ENCODE data around the gene ELOVL2. TPM values are rescaled to one million over a fixed set of nuclear protein-coding genes. Genes with fewer than 3 reads are reported as not detected.

The ELOVL2 gene
- total RNA-seq, 1 experiment from 2014 or later, result 0.07 TPM

GRCh38 chr6:10981409-10981808, 62.7 kb downstream of the ELOVL2 start:
- no peak for DNase-seq
- Histone ChIP-seq H3K9me2 (replicated peaks; ENCODE audit: insufficient read depth, low read length) (no peaks in the 10 kb centered on the region), H3K4me3 (ENCODE audit: low read length) (no peak overlapping the region)

GRCh38 chr6:10979603-10980002, 64.5 kb downstream of the ELOVL2 start:
- Histone ChIP-seq H3K4me1 (ENCODE audit: low read length) (no peaks in the 10 kb centered on the region), H3K9me3 (ENCODE audit: low read length) (no peaks in the 10 kb centered on the region), H3K27me3 (ENCODE audit: low read length) (no peaks in the 10 kb centered on the region), H2AFZ (ENCODE audit: low read length) (no peak overlapping the region), H3K4me3 (ENCODE audit: low read length) (no peak overlapping the region), H3K36me3 (ENCODE audit: insufficient read depth, low read length) (no peaks in the 10 kb centered on the region), H3K9ac (ENCODE audit: low read length) (no peak overlapping the region), H3K4me2 (ENCODE audit: low read depth, low read length, poor library complexity, severe bottlenecking) (no peak overlapping the region), H3K9me2 (replicated peaks; ENCODE audit: insufficient read depth, low read length) (no peaks in the 10 kb centered on the region), H3K27ac (ENCODE audit: low read length) (no peak overlapping the region), H4K20me1 (ENCODE audit: insufficient read depth, low read depth, low read length) (no peaks in the 10 kb centered on the region), H3K79me2 (ENCODE audit: low read length) (no peaks in the 10 kb centered on the region)
- DNase-seq, result no peak

More at GRCh38 chr6:10981409-10981808, 62.7 kb downstream of the ELOVL2 start:
- Histone ChIP-seq H3K4me2 (ENCODE audit: low read depth, low read length, poor library complexity, severe bottlenecking) (no peak overlapping the region), H2AFZ (ENCODE audit: low read length) (no peak overlapping the region), H3K36me3 (ENCODE audit: insufficient read depth, low read length) (no peaks in the 10 kb centered on the region), H3K9ac (ENCODE audit: low read length) (no peak overlapping the region), H3K4me1 (ENCODE audit: low read length) (no peaks in the 10 kb centered on the region), H4K20me1 (ENCODE audit: insufficient read depth, low read depth, low read length) (no peaks in the 10 kb centered on the region), H3K27ac (ENCODE audit: low read length) (no peak overlapping the region), H3K9me3 (ENCODE audit: low read length) (no peaks in the 10 kb centered on the region), H3K79me2 (ENCODE audit: low read length) (no peaks in the 10 kb centered on the region), H3K27me3 (ENCODE audit: low read length) (no peaks in the 10 kb centered on the region)

GRCh38 chr6:10977231-10977968, 66.7 kb downstream of the ELOVL2 start:
- Histone ChIP-seq H3K4me3 (ENCODE audit: low read length) (no peak overlapping the region), H3K4me1 (ENCODE audit: low read length) (no peaks in the 10 kb centered on the region), H3K9me3 (ENCODE audit: low read length) (no peaks in the 10 kb centered on the region), H4K20me1 (ENCODE audit: insufficient read depth, low read depth, low read length) (no peaks in the 10 kb centered on the region), H3K9ac (ENCODE audit: low read length) (no peak overlapping the region), H3K79me2 (ENCODE audit: low read length) (no peaks in the 10 kb centered on the region), H3K9me2 (replicated peaks; ENCODE audit: insufficient read depth, low read length) (no peaks in the 10 kb centered on the region), H3K27me3 (ENCODE audit: low read length) (no peaks in the 10 kb centered on the region), H2AFZ (ENCODE audit: low read length) (no peak overlapping the region), H3K4me2 (ENCODE audit: low read depth, low read length, poor library complexity, severe bottlenecking) (no peak overlapping the region), H3K36me3 (ENCODE audit: insufficient read depth, low read length) (no peaks in the 10 kb centered on the region), H3K27ac (ENCODE audit: low read length) (no peak overlapping the region)
- DNase-seq, result no peak

- no peaks in the 10 kb centered on the region for H3K27me3 ChIP-seq (ENCODE audit: low read length)
- H3K9me3 ChIP-seq (ENCODE audit: low read length), result no peaks in the 10 kb centered on the region
- no peaks in the 10 kb centered on the region for H3K9me2 ChIP-seq (replicated peaks; ENCODE audit: insufficient read depth, low read length)
- no peak overlapping the region for H2AFZ ChIP-seq (ENCODE audit: low read length)
- H3K4me2 ChIP-seq (ENCODE audit: low read depth, low read length, poor library complexity, severe bottlenecking), result no peak overlapping the region
- H3K9ac ChIP-seq (ENCODE audit: low read length), result no peak overlapping the region
- H3K27ac ChIP-seq (ENCODE audit: low read length), result no peak overlapping the region
- H3K4me1 ChIP-seq (ENCODE audit: low read length), result no peaks in the 10 kb centered on the region
- H3K36me3 ChIP-seq (ENCODE audit: insufficient read depth, low read length), result no peaks in the 10 kb centered on the region
- no peak for DNase-seq
- no peak overlapping the region for H3K4me3 ChIP-seq (ENCODE audit: low read length)
- no peaks in the 10 kb centered on the region for H4K20me1 ChIP-seq (ENCODE audit: insufficient read depth, low read depth, low read length)
- H3K79me2 ChIP-seq (ENCODE audit: low read length), result no peaks in the 10 kb centered on the region
Observed at GRCh38 chr6:10976571-10976970, 67.5 kb downstream of the ELOVL2 start.

GRCh38 chr6:10972196-10972595, 71.9 kb downstream of the ELOVL2 start:
- no peak overlapping the region for H2AFZ ChIP-seq (ENCODE audit: low read length)
- no peak overlapping the region for H3K4me2 ChIP-seq (ENCODE audit: low read depth, low read length, poor library complexity, severe bottlenecking)
- H3K27ac ChIP-seq (ENCODE audit: low read length), result no peak overlapping the region
- H3K27me3 ChIP-seq (ENCODE audit: low read length), result 0 out of 2 replicates have a peak, but pooled peaks cover 3% of the 10 kb centered on the region
- no peaks in the 10 kb centered on the region for H3K36me3 ChIP-seq (ENCODE audit: insufficient read depth, low read length)
- no peak for DNase-seq
- H3K4me3 ChIP-seq (ENCODE audit: low read length), result no peak overlapping the region
- H3K4me1 ChIP-seq (ENCODE audit: low read length), result no peaks in the 10 kb centered on the region
- no peaks in the 10 kb centered on the region for H3K9me2 ChIP-seq (replicated peaks; ENCODE audit: insufficient read depth, low read length)
- no peaks in the 10 kb centered on the region for H4K20me1 ChIP-seq (ENCODE audit: insufficient read depth, low read depth, low read length)
- H3K79me2 ChIP-seq (ENCODE audit: low read length), result no peaks in the 10 kb centered on the region
- H3K9me3 ChIP-seq (ENCODE audit: low read length), result no peaks in the 10 kb centered on the region
- no peak overlapping the region for H3K9ac ChIP-seq (ENCODE audit: low read length)

- no peak overlapping the region for H3K4me3 ChIP-seq (ENCODE audit: low read length)
Observed at GRCh38 chr6:10970731-10971130, 73.4 kb downstream of the ELOVL2 start.

GRCh38 chr6:10968776-10969175, 75.3 kb downstream of the ELOVL2 start:
- peaks cover 9% of the 10 kb centered on the region; the same call in 1 of the 2 replicates for H3K9me3 ChIP-seq (ENCODE audit: low read length)
- H3K9ac ChIP-seq (ENCODE audit: low read length), result no peak overlapping the region
- no peak overlapping the region for H3K4me2 ChIP-seq (ENCODE audit: low read depth, low read length, poor library complexity, severe bottlenecking)
- H4K20me1 ChIP-seq (ENCODE audit: insufficient read depth, low read depth, low read length), result no peaks in the 10 kb centered on the region
- H3K4me1 ChIP-seq (ENCODE audit: low read length), result no peaks in the 10 kb centered on the region
- H3K27me3 ChIP-seq (ENCODE audit: low read length), result 0 out of 2 replicates have a peak, but pooled peaks cover 3% of the 10 kb centered on the region
- no peak overlapping the region for H3K4me3 ChIP-seq (ENCODE audit: low read length)
- DNase-seq, result no peak
- no peak overlapping the region for H3K27ac ChIP-seq (ENCODE audit: low read length)
- no peak overlapping the region for H2AFZ ChIP-seq (ENCODE audit: low read length)
- H3K36me3 ChIP-seq (ENCODE audit: insufficient read depth, low read length), result no peaks in the 10 kb centered on the region
- no peaks in the 10 kb centered on the region for H3K79me2 ChIP-seq (ENCODE audit: low read length)
- H3K9me2 ChIP-seq (replicated peaks; ENCODE audit: insufficient read depth, low read length), result 0 out of 2 replicates have a peak, but pooled peaks cover 2% of the 10 kb centered on the region

More at GRCh38 chr6:10970731-10971130, 73.4 kb downstream of the ELOVL2 start:
- Histone ChIP-seq H3K27ac (ENCODE audit: low read length) (no peak overlapping the region), H2AFZ (ENCODE audit: low read length) (no peak overlapping the region), H3K4me2 (ENCODE audit: low read depth, low read length, poor library complexity, severe bottlenecking) (no peak overlapping the region), H3K9me3 (ENCODE audit: low read length) (peaks cover 9% of the 10 kb centered on the region; the same call in 1 of the 2 replicates), H3K9ac (ENCODE audit: low read length) (no peak overlapping the region), H4K20me1 (ENCODE audit: insufficient read depth, low read depth, low read length) (no peaks in the 10 kb centered on the region), H3K9me2 (replicated peaks; ENCODE audit: insufficient read depth, low read length) (0 out of 2 replicates have a peak, but pooled peaks cover 2% of the 10 kb centered on the region), H3K79me2 (ENCODE audit: low read length) (no peaks in the 10 kb centered on the region), H3K36me3 (ENCODE audit: insufficient read depth, low read length) (no peaks in the 10 kb centered on the region), H3K4me1 (ENCODE audit: low read length) (no peaks in the 10 kb centered on the region), H3K27me3 (ENCODE audit: low read length) (0 out of 2 replicates have a peak, but pooled peaks cover 3% of the 10 kb centered on the region)
- no peak for DNase-seq

GRCh38 chr6:10964684-10965083, 79.4 kb downstream of the ELOVL2 start:
- Histone ChIP-seq H3K4me3 (ENCODE audit: low read length) (no peak overlapping the region), H3K27me3 (ENCODE audit: low read length) (0 out of 2 replicates have a peak, but pooled peaks cover 3% of the 10 kb centered on the region), H3K9me2 (replicated peaks; ENCODE audit: insufficient read depth, low read length) (0 out of 2 replicates have a peak, but pooled peaks cover 2% of the 10 kb centered on the region), H4K20me1 (ENCODE audit: insufficient read depth, low read depth, low read length) (no peaks in the 10 kb centered on the region), H3K79me2 (ENCODE audit: low read length) (no peaks in the 10 kb centered on the region), H3K4me2 (ENCODE audit: low read depth, low read length, poor library complexity, severe bottlenecking) (no peak overlapping the region), H3K9me3 (ENCODE audit: low read length) (peaks cover 9% of the 10 kb centered on the region; the same call in 1 of the 2 replicates), H3K4me1 (ENCODE audit: low read length) (no peaks in the 10 kb centered on the region), H3K27ac (ENCODE audit: low read length) (no peak overlapping the region), H3K9ac (ENCODE audit: low read length) (no peak overlapping the region), H3K36me3 (ENCODE audit: insufficient read depth, low read length) (no peaks in the 10 kb centered on the region), H2AFZ (ENCODE audit: low read length) (no peak overlapping the region)
- DNase-seq, result no peak

All from Karpas-422 (cell line).